GM18511 (cell line): Measurements from ENCODE around the gene CDC42BPA.

Source experiments
- ATAC-seq: cut with Tn5 transposase; IDR thresholded peaks from one replicate; pipeline ENCODE4 v1.9.1; 2021; ENCODE audit warnings: mild to moderate bottlenecking, moderate library complexity; ENCODE audit not compliant: unreplicated experiment

The CDC42BPA gene

DNA sequence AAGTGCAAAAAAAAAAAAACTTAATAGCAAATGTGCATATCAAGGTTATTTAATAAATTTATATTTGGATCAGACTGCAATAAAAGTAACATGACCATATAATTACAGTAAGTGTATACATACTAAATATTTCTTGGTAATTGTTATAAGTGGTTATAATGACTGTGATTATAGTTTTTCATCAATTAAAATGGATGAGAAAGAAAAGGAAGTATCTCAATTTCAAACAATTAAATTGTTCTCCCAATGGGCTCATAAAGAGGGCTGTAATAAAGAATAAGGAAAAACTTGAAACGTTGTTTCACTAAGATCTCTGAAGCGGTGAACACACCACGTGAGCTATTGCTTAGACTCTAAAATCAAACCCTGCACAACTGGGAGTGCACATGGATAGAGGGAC lies 104.1 kb downstream of the CDC42BPA start:
- ATAC-seq = no peak

GRCh38 chr1:227213426-227213825 lies 104.9 kb downstream of the CDC42BPA start:
- ATAC-seq = no peak

DNA sequence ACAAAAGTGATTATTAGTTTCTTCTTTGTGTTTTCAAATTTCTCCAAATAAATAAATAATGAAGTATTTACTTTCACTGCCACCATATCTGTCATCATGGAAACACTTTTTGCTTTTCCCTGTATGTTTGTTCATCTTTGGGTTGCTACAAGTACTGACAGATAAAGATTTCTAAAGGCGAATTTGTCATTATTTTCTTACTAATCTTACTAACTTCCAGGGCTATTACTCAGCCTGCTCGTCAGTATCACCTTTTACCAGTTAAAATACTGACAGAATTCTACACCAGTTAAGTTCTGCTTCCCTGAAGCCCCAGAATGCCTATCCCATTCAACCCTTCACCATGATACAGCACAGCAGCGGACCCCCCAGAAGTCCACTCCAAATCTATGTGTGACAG lies 106.1 kb downstream of the CDC42BPA start:
- no peak for ATAC-seq

DNA sequence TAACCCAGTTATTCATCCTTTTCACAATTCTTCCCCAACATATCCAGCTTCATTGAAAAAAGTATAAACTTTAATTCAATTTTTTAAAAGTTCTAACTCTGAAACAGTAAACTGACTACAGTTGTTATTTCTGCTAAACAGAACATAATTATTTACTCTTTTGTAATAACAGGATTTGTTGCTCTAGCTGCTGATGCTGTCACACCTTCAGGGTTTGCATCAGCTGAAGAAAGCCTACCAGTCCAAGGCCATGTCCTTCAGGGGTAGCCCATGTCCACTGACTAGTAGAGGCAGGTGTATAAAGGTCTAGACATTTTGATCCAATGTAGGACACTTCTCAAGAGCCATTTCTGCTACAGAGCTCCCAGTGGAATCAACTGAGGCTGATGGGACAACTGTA lies 107.7 kb downstream of the CDC42BPA start:
- no peak for ATAC-seq

GRCh38 chr1:227197064-227197463 lies 121.2 kb downstream of the CDC42BPA start:
- no peak for ATAC-seq

DNA sequence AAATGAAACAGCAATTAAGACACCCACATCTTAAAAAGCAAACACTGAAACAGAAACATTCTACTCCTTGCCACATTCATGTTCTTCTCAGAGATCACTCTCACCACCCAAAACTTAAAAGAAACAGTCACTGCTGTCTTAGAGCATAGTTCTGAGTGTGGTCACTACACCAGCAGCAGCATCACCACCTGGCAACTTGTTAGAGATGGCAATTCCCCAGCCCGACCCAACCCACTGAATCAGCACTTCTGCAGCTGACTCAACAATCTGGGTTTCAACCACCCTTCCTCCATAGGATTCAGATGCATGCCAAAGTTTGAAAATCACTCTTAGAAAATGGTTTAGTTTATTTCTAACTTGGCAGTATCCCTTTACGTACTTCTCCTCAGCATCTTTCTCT lies 126.1 kb downstream of the CDC42BPA start:
- ATAC-seq = peak; percentile 78

GRCh38 chr1:227191607-227192006 lies 126.7 kb downstream of the CDC42BPA start:
- peak; percentile 83 for ATAC-seq

- ATAC-seq = no peak
Measured at GRCh38 chr1:227190321-227190720, 128.0 kb downstream of the CDC42BPA start.

GRCh38 chr1:227185291-227185690 lies 133.0 kb downstream of the CDC42BPA start:
- no peak for ATAC-seq

GRCh38 chr1:227182012-227182411 lies 136.3 kb downstream of the CDC42BPA start:
- no peak for ATAC-seq

- no peak for ATAC-seq
Measured at GRCh38 chr1:227175611-227176010, 142.7 kb downstream of the CDC42BPA start.

DNA sequence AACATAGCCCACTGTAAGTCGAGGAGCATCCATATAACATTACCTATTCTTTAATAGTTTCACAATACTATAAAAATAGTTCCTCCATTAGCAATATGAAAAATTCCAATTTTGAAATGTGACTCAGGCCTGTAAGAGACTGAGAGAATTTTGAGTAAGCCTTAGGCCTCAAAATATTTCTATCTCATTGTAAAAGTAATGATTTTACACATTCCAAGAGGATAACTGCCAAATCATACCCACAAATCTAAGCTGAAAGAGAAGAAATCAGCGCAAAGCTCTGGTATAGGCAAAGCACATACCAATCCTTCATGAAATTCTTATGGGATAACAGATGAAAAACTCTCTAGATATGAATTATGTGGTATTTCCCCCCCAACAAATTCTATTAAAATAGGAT lies 144.1 kb downstream of the CDC42BPA start:
- ATAC-seq = no peak

- ATAC-seq = no peak
Measured at GRCh38 chr1:227170361-227171166, 147.7 kb downstream of the CDC42BPA start.

- ATAC-seq = no peak
Measured at GRCh38 chr1:227169343-227169742, 148.9 kb downstream of the CDC42BPA start.

- no peak for ATAC-seq
Measured at GRCh38 chr1:227167276-227168101, 150.8 kb downstream of the CDC42BPA start.

DNA sequence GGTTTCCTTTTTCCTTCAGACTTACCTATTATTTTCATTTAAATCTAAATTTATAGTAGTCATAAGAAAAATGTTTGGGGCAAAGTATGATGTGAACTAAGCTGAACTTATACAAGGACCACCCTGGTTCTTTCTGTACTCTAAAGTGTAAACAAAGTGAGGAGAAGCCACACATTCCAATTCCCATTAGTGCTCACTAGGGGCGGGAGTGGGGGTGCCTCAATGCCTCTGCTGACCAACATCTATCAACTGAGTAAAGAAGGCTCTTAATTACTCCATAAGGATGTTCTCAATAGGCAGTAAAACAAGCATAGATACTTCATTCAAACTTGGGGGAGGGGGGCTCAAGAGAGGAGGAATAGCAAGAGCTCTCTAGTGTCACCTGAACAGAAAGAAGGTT lies 151.7 kb downstream of the CDC42BPA start:
- ATAC-seq = no peak

DNA sequence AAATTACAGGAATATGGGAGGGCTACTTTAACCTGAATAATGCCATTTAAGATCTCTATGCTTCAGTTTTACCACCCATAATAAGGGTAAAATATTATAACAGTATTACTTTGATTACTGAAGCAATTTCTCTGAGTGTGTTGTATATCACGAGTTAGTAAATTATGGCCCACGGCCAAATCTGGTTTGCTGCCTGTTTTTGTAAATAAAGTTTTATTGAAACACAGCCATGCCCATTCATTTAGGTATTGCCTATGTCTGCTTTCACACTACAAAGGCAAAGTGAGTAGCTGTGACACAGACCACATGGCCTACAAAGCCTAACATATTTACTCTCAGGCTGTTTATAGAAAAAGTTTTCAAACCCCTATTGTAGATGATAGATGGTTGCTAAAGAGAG lies 156.8 kb downstream of the CDC42BPA start:
- ATAC-seq = no peak

GRCh38 chr1:227156520-227156919 lies 161.8 kb downstream of the CDC42BPA start:
- ATAC-seq = no peak

- ATAC-seq = no peak
Measured at GRCh38 chr1:227155688-227156087, 162.6 kb downstream of the CDC42BPA start.

- no peak for ATAC-seq
Measured at GRCh38 chr1:227155004-227155403, 163.3 kb downstream of the CDC42BPA start.

DNA sequence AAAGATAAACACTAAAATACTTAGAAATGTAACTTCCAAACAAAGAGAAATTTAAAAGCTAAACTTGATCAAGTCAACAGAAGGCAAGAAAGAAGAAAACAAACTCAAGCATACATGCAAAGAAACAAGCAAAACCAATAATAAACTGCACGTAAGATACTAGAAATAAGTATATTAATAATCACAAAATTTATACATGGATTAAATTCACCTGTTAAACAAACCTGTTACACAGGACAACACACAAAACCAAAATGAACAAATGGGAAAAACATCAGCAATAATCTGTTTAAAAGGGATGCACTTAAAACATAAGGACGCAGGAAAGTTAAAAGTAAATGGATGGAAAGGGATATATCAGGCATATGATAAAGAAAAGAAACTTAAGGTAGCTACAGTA lies 165.8 kb downstream of the CDC42BPA start:
- no peak for ATAC-seq

DNA sequence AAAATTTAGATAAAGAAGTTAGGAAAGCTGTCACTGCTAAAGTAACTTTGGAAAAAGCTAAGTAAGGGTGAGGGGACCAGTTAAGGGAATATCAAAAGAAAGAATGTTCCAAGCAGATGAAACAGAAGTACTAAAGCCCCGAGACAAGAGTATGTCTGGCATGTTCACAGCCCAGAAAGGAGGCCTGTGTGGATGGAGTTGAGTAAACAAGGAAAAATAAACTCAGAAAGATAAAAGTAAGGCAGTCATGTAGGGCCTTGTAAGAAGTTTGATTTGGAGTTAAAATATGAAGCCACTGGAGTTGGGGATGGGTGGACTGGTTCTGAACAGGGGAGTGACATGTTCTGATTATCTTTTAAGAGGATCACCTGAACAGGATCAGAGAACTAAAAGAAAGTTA lies 177.9 kb downstream of the CDC42BPA start:
- ATAC-seq = no peak
